ENCODE data around the gene SNU13. TPM values are rescaled to one million over a fixed set of nuclear protein-coding genes. Genes with fewer than 3 reads are reported as not detected.

Gene SNU13
- total and polyA plus RNA-seq, 11 donors: 168 to 292 (median 202) TPM

GRCh38 chr22:41684194-41684593, 4.5 kb downstream of the SNU13 start:
- H3K27me3 ChIP-seq: no peaks in the 10 kb centered on the region
- no peak for ATAC-seq
- H3K27ac ChIP-seq: no peak overlapping the region
- DNase-seq: no peak
- peaks cover 0 to 25% (median 16%) of the 10 kb centered on the region in 12 donors for H3K4me1 ChIP-seq
- H3K36me3 ChIP-seq: peaks cover 0 to 18% (median 16%) of the 10 kb centered on the region in 9 donors
- intact Hi-C loops (cut with DNase I): loop anchor here in 1 of 10 donors (10.0 kb wide), 1 partner anchor 391 kb away; the partner anchor contains the start of genes NAGA, PHETA2 and SMDT1
- no peak overlapping the region for H3K4me3 ChIP-seq
- TF ChIP-seq CTCF (IDR thresholded peaks at IDR 0.05) (no peak), POLR2A (IDR thresholded peaks at IDR 0.05) (no peak)
- 83 to 90% (median 86%) methylated on average over 4 of the region's 4 CpGs for WGBS, 4 donors
- H3K9me3 ChIP-seq: no peaks in the 10 kb centered on the region

GRCh38 chr22:41683616-41684015, 5.1 kb downstream of the SNU13 start:
- Histone ChIP-seq H3K4me1 (peaks cover 0 to 22% (median 14%) of the 10 kb centered on the region in 12 donors), H3K27ac (no peak overlapping the region), H3K9me3 (no peaks in the 10 kb centered on the region), H3K4me3 (no peak overlapping the region), H3K27me3 (no peaks in the 10 kb centered on the region), H3K36me3 (peaks cover 0 to 23% (median 22%) of the 10 kb centered on the region in 9 donors)
- no peak for DNase-seq
- no peak for TF ChIP-seq CTCF (IDR thresholded peaks at IDR 0.05)
- TF ChIP-seq POLR2A (IDR thresholded peaks at IDR 0.05): no peak
- intact Hi-C loops (cut with DNase I): loop anchor here in 1 of 10 donors (10.0 kb wide), 1 partner anchor 391 kb away; the partner anchor contains the start of genes NAGA, PHETA2 and SMDT1
- 82 to 88% (median 87%) methylated on average over 3 of the region's 3 CpGs for WGBS, 4 donors
- ATAC-seq: no peak

- no peak for TF ChIP-seq POLR2A (IDR thresholded peaks at IDR 0.05)
- TF ChIP-seq CTCF (IDR thresholded peaks at IDR 0.05): no peak
- WGBS, 4 donors: 91 to 93% (median 92%) methylated on average over 9 of the region's 9 CpGs
- H3K4me3 ChIP-seq: peak overlapping the region in 9 of 12 donors; percentile 57 to 91 (median 73)
- DNase-seq (no peak), ATAC-seq (no peak)
- intact Hi-C loops (cut with DNase I): loop anchor here in 1 of 10 donors (10.0 kb wide), 1 partner anchor 392 kb away; the partner anchor contains the start of genes NAGA, PHETA2 and SMDT1
- no peaks in the 10 kb centered on the region for H3K9me3 ChIP-seq
- peak overlapping the region in 9 of 12 donors; percentile 79 to 94 (median 86) for H3K27ac ChIP-seq
- peaks cover 0 to 22% (median 14%) of the 10 kb centered on the region in 12 donors for H3K4me1 ChIP-seq
- peaks cover 0 to 29% (median 27%) of the 10 kb centered on the region in 9 donors for H3K36me3 ChIP-seq
- H3K27me3 ChIP-seq: no peaks in the 10 kb centered on the region
Observed at GRCh38 chr22:41683052-41683451, 5.6 kb downstream of the SNU13 start.

GRCh38 chr22:41682033-41682807, 6.4 kb downstream of the SNU13 start:
- TF ChIP-seq CTCF (IDR thresholded peaks at IDR 0.05): no peak
- peak; percentile 14 to 59 for TF ChIP-seq POLR2A (IDR thresholded peaks at IDR 0.05)
- H3K36me3 ChIP-seq: peaks cover 0 to 37% (median 34%) of the 10 kb centered on the region in 9 donors
- intact Hi-C loops (cut with DNase I): loop anchor here in 1 of 10 donors (10.0 kb wide), 1 partner anchor 393 kb away; the partner anchor contains the start of genes NAGA, PHETA2 and SMDT1
- no peaks in the 10 kb centered on the region for H3K27me3 ChIP-seq
- ATAC-seq (peak; percentile 93 to 98 (median 96)), DNase-seq (peak; percentile 85 to 93 (median 88))
- H3K27ac ChIP-seq: peak overlapping the region; percentile 39 to 94 (median 82)
- WGBS, 4 donors: 40 to 56% (median 48%) methylated on average over 50 of the region's 50 CpGs
- peak overlapping the region; percentile 38 to 91 (median 67) for H3K4me3 ChIP-seq
- H3K9me3 ChIP-seq: no peaks in the 10 kb centered on the region
- H3K4me1 ChIP-seq: peaks cover 0 to 16% (median 6%) of the 10 kb centered on the region in 12 donors

All from heart left ventricle (tissue), 16 donors.